H9 (cell line): ENCODE measurements around the gene TRIM68. TPM values are rescaled to one million over a fixed set of nuclear protein-coding genes. Genes with fewer than 3 reads are reported as not detected.

ENCODE experiments used
- DNase-seq: peaks from one replicate; pipeline ENCODE4 v3.0.0-alpha.2; 2017
- H2AFZ ChIP-seq: one replicate; pipeline ENCODE4 v1.6.1; 2013; ENCODE audit warnings: mild to moderate bottlenecking, low read length, control low read depth, moderate library complexity
- H2AK5ac ChIP-seq: 2 replicates; pipeline ENCODE4 v1.6.1; 2013; ENCODE audit warnings: low read length, control low read depth, mixed read lengths; ENCODE audit not compliant: insufficient read length
- H2BK120ac ChIP-seq: one replicate; pipeline ENCODE4 v1.6.1; 2013; ENCODE audit warnings: low read depth, mild to moderate bottlenecking, low read length, control low read depth, inconsistent platforms; ENCODE audit not compliant: poor library complexity, severe bottlenecking
- H2BK12ac ChIP-seq: 2 replicates; pipeline ENCODE4 v1.6.1; 2013; ENCODE audit warnings: low read length, control low read depth, mixed read lengths, low read depth; ENCODE audit not compliant: insufficient read length
- H2BK15ac ChIP-seq: 2 replicates; pipeline ENCODE4 v1.6.1; 2013; ENCODE audit warnings: low read depth, low read length, control low read depth
- H2BK20ac ChIP-seq: one replicate; pipeline ENCODE4 v1.6.1; 2013; ENCODE audit warnings: low read depth, mild to moderate bottlenecking, low read length, control low read depth, inconsistent platforms; ENCODE audit not compliant: poor library complexity, severe bottlenecking
- H2BK5ac ChIP-seq: 2 replicates; pipeline ENCODE4 v1.6.1; 2013; ENCODE audit warnings: low read length, control low read depth, mixed read lengths; ENCODE audit not compliant: insufficient read length
- H3K14ac ChIP-seq: 2 replicates; pipeline ENCODE4 v1.6.1; 2013; ENCODE audit warnings: low read length, control low read depth; ENCODE audit not compliant: insufficient read depth
- H3K18ac ChIP-seq: 2 replicates; pipeline ENCODE4 v1.6.1; 2013; ENCODE audit warnings: low read depth, mild to moderate bottlenecking, mixed read lengths, low read length, control low read depth; ENCODE audit not compliant: insufficient read length
- H3K23ac ChIP-seq: 2 replicates; pipeline ENCODE4 v1.6.1; 2013; ENCODE audit warnings: low read length, control low read depth, mixed read lengths, low read depth; ENCODE audit not compliant: insufficient read length
- H3K23me2 ChIP-seq: 2 replicates; pipeline ENCODE4 v1.6.1; 2013; ENCODE audit warnings: low read depth, mild to moderate bottlenecking, mixed read lengths, low read length, control low read depth; ENCODE audit not compliant: insufficient read length, poor library complexity, severe bottlenecking
- H3K27ac ChIP-seq: 2 replicates; pipeline ENCODE4 v1.5.1; 2013; ENCODE audit warnings: low read length, control low read depth, mixed read lengths, low read depth; ENCODE audit not compliant: insufficient read length
- H3K27me3 ChIP-seq: 2 replicates; pipeline ENCODE4 v1.6.1; 2013; ENCODE audit warnings: low read length, control low read depth, inconsistent platforms; ENCODE audit not compliant: insufficient read depth
- H3K4ac ChIP-seq: 2 replicates; pipeline ENCODE4 v1.6.1; 2013; ENCODE audit warnings: low read depth, mild to moderate bottlenecking, control low read depth, inconsistent platforms, low read length, moderate library complexity
- H3K4me1 ChIP-seq: 2 replicates; pipeline ENCODE4 v1.6.1; 2013; ENCODE audit warnings: low read length, control low read depth, inconsistent platforms; ENCODE audit not compliant: insufficient read depth
- H3K4me2 ChIP-seq: 2 replicates; pipeline ENCODE4 v1.6.1; 2013; ENCODE audit warnings: low read length, control low read depth, mixed read lengths; ENCODE audit not compliant: insufficient read length, insufficient read depth
- H3K56ac ChIP-seq: 2 replicates; pipeline ENCODE4 v1.6.1; 2013; ENCODE audit warnings: low read depth, mild to moderate bottlenecking, mixed read lengths, low read length, control low read depth; ENCODE audit not compliant: insufficient read length
- H3K79me1 ChIP-seq: 2 replicates; pipeline ENCODE4 v1.6.1; 2013; ENCODE audit warnings: low read depth, mild to moderate bottlenecking, moderate library complexity, low read length, control low read depth, inconsistent platforms; ENCODE audit not compliant: insufficient read depth, poor library complexity, severe bottlenecking
- H3K79me2 ChIP-seq: 2 replicates; pipeline ENCODE4 v1.6.1; 2013; ENCODE audit warnings: low read length, control low read depth, inconsistent platforms; ENCODE audit not compliant: insufficient read depth
- H3K9ac ChIP-seq: 2 replicates; pipeline ENCODE4 v1.6.1; 2013; ENCODE audit warnings: low read length, control low read depth, mixed read lengths; ENCODE audit not compliant: insufficient read length; ENCODE audit errors: extremely low read depth
- H3K9me3 ChIP-seq: one replicate; pipeline ENCODE4 v1.6.1; 2013; ENCODE audit warnings: low read depth, low read length, inconsistent platforms; ENCODE audit not compliant: control insufficient read depth
- H3T11ph ChIP-seq: one replicate; pipeline ENCODE4 v1.6.1; 2013; ENCODE audit warnings: mild to moderate bottlenecking, low read length, control low read depth, inconsistent platforms
- H4K20me1 ChIP-seq: one replicate; pipeline ENCODE4 v1.6.1; 2013; ENCODE audit not compliant: control insufficient read depth, insufficient read length, insufficient read depth
- H4K5ac ChIP-seq: 2 replicates; pipeline ENCODE4 v1.6.1; 2013; ENCODE audit warnings: low read depth, mild to moderate bottlenecking, mixed read lengths, low read length, control low read depth; ENCODE audit not compliant: insufficient read length
- H4K8ac ChIP-seq: replicated peaks from 2 replicates; pipeline ENCODE4 v1.6.1; 2013; ENCODE audit warnings: low read length, control low read depth, mixed read lengths, low read depth; ENCODE audit not compliant: insufficient read length
- H4K91ac ChIP-seq: 2 replicates; pipeline ENCODE4 v1.6.1; 2013; ENCODE audit warnings: low read depth, mild to moderate bottlenecking, moderate library complexity, mixed read lengths, low read length, control low read depth; ENCODE audit not compliant: insufficient read length
- H3K27ac Mint-ChIP-seq, 3 experiments: 2 replicates in 2 of 3; 3 replicates in 1 of 3; pipeline ENCODE4 v1.8.0; 2020 to 2021; ENCODE audit warnings: mixed read lengths in 3 of 3, mild to moderate bottlenecking in 1 of 3, moderate library complexity in 1 of 3
- H3K27me3 Mint-ChIP-seq: 2 replicates; pipeline ENCODE4 v1.8.0; 2021; ENCODE audit warnings: low read depth, mild to moderate bottlenecking, moderate library complexity, mixed read lengths
- H3K36me3 Mint-ChIP-seq, 3 experiments: 2 replicates in 2 of 3; 3 replicates in 1 of 3; pipeline ENCODE4 v1.8.0; 2020 to 2021; ENCODE audit warnings: low read depth in 3 of 3, mixed read lengths in 3 of 3; ENCODE audit not compliant: insufficient read depth in 1 of 3
- H3K4me1 Mint-ChIP-seq, 2 experiments: 2 replicates each; pipeline ENCODE4 v1.8.0; 2020; ENCODE audit warnings: mixed read lengths in 2 of 2
- H3K4me3 Mint-ChIP-seq, 2 experiments: 2 replicates in 1 of 2; 3 replicates in 1 of 2; pipeline ENCODE4 v1.8.0; 2020 to 2021; ENCODE audit warnings: mild to moderate bottlenecking in 2 of 2, mixed read lengths in 2 of 2, moderate library complexity in 1 of 2
- H3K9me3 Mint-ChIP-seq, 2 experiments: 2 replicates in 1 of 2; 3 replicates in 1 of 2; pipeline ENCODE4 v1.8.0; 2020; ENCODE audit warnings: mild to moderate bottlenecking in 2 of 2, mixed read lengths in 2 of 2, moderate library complexity in 1 of 2
- WGBS: extraction: QIAGEN DNeasy Blood & Tissue Kit; methylation state at CpG from one replicate; pipeline ENCODE4 v1.1.7; 2013; ENCODE audit warnings: missing lambda C conversion rate, low lambda C conversion rate, mixed read lengths; ENCODE audit not compliant: insufficient read length; ENCODE audit errors: extremely low coverage; 5-methylcytosine and 5-hydroxymethylcytosine counted together
- total RNA-seq: library from RNA; stranded (reverse); gene quantifications from 2 replicates; pipeline ENCODE4 v1.2.1, GENCODE V29; 2021
- TF ChIP-seq, protein P1 (sequence below): fragments of 200-600 bp; sonication (generic); conservative IDR thresholded peaks from 3 replicates; pipeline ENCODE4 v1.8.0; 2021; ENCODE audit warnings: antibody characterized with exemption, mild to moderate bottlenecking

The TRIM68 gene
- total RNA-seq, 1 experiment from 2014 or later = 9.9 TPM

DNA sequence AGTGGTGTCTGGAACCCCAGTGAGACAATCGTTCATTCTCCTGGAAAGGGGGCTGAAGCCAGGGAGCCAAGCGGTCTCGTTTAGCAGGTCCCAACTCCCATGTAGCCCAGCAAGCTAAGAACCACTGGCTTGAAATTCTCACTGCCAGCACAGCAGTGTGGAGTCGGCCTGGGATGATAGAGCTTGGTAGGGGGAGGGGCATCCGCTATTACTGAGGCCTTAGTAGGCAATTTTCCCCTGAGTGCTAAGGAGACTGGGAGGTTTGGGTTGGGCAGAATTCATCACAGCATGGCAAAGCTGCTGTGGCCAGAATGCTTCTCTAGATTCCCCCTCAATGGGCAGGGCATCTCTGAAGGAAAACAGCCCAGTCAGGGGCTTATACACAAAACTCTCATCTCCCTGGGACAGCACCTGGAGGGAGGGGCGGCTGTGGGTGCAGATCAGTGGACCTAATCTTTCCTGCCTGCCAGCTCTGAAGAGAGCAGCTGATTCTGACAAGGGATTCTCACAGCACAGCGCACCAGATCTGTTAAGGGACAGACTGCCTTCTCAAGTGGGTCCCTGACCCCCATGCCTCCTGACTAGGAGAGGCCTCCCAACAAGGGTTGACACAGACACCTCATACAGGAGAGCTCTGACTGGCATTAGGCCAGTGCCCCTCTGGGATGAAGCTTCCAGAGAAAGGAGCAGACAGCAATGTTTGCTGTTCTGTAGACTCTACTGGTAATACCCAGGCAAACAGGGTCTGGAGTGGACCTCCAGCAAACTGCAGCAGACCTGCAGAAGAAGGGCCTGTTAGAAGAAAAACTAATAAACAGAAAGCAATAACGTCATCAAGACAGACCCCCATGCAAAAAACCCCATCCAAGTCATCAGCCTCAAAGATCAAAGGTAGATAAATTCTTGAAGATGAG lies 48.2 kb downstream of the TRIM68 start:
- Histone ChIP-seq H3K18ac (no peak overlapping the region), H4K8ac (no peak overlapping the region), H2BK12ac (no peak overlapping the region), H2BK15ac (no peak overlapping the region), H3K14ac (peak overlapping the region; percentile 49), H2BK5ac (no peak overlapping the region), H3T11ph (no peak overlapping the region), H3K4ac (no peak overlapping the region), H3K9ac (no peak overlapping the region), H2BK120ac (no peak overlapping the region), H2AFZ (no peak overlapping the region), H3K23ac (no peak overlapping the region), H3K27ac (no peak overlapping the region), H3K79me1 (no peaks in the 10 kb centered on the region), H2AK5ac (no peak overlapping the region), H3K9me3 (no peaks in the 10 kb centered on the region), H3K27me3 (no peaks in the 10 kb centered on the region), H3K79me2 (no peaks in the 10 kb centered on the region), H3K4me1 (no peaks in the 10 kb centered on the region), H3K56ac (no peak overlapping the region), H2BK20ac (no peak overlapping the region), H3K23me2 (no peaks in the 10 kb centered on the region), H4K5ac (no peak overlapping the region), H4K20me1 (no peaks in the 10 kb centered on the region), H4K91ac (no peak overlapping the region), H3K4me2 (no peak overlapping the region)
- Mint-ChIP-seq H3K27me3 (peaks cover 8% of the 10 kb centered on the region), H3K27ac (peak overlapping the region in 1 of 3 experiments; percentile 20; a peak in 1 of 7 replicates), H3K4me1 (peaks cover 15 to 20% of the 10 kb centered on the region in 2 experiments), H3K9me3 (peaks cover 16 to 18% of the 10 kb centered on the region in 2 experiments), H3K36me3 (peaks cover 0 to 7% (median 0%) of the 10 kb centered on the region in 3 experiments; a peak in 1 of 7 replicates), H3K4me3 (no peak overlapping the region)
- no CpG with 5 or more reads among the region's 8 CpGs for WGBS
- TF ChIP-seq, protein P1, sequence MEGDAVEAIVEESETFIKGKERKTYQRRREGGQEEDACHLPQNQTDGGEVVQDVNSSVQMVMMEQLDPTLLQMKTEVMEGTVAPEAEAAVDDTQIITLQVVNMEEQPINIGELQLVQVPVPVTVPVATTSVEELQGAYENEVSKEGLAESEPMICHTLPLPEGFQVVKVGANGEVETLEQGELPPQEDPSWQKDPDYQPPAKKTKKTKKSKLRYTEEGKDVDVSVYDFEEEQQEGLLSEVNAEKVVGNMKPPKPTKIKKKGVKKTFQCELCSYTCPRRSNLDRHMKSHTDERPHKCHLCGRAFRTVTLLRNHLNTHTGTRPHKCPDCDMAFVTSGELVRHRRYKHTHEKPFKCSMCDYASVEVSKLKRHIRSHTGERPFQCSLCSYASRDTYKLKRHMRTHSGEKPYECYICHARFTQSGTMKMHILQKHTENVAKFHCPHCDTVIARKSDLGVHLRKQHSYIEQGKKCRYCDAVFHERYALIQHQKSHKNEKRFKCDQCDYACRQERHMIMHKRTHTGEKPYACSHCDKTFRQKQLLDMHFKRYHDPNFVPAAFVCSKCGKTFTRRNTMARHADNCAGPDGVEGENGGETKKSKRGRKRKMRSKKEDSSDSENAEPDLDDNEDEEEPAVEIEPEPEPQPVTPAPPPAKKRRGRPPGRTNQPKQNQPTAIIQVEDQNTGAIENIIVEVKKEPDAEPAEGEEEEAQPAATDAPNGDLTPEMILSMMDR = no peak
- peak; percentile 35 for DNase-seq
